ENCODE data around the gene NEU3.
A peak's percentile ranks its signal among the peaks of the same experiment; 100 is the strongest.
"Not testable (repeated sequence)": the region's sequence is repeated elsewhere in the genome, so short reads cannot be mapped to it uniquely, and the experiment has no call there.

Gene NEU3, protein sequence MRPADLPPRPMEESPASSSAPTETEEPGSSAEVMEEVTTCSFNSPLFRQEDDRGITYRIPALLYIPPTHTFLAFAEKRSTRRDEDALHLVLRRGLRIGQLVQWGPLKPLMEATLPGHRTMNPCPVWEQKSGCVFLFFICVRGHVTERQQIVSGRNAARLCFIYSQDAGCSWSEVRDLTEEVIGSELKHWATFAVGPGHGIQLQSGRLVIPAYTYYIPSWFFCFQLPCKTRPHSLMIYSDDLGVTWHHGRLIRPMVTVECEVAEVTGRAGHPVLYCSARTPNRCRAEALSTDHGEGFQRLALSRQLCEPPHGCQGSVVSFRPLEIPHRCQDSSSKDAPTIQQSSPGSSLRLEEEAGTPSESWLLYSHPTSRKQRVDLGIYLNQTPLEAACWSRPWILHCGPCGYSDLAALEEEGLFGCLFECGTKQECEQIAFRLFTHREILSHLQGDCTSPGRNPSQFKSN

GRCh38 chr11:74988541-74989259 lies at the start of gene NEU3:
Gene NEU3, plus strand, starts transcription at chr11:74988933. Its CDS starts 128 bp downstream, at chr11:74989061.
- peak; percentile 95 for DNase-seq

GRCh38 chr11:74941492-74941891 lies 47.2 kb upstream of the NEU3 start:
- DNase-seq, result no peak

- no peak for DNase-seq
These were observed 46.5 kb upstream of the NEU3 start for GRCh38 chr11:74942073-74942759.

GRCh38 chr11:74948546-74948897 lies 40.2 kb upstream of the NEU3 start:
- no peak for DNase-seq

GRCh38 chr11:74948898-74949752 lies 39.6 kb upstream of the NEU3 start, which contains the start of the genes SPCS2 and XRRA1:
Gene SPCS2, plus strand, starts transcription at chr11:74949266. Its CDS starts 20 bp downstream, at chr11:74949286.
Gene XRRA1, minus strand, starts transcription at chr11:74949091. Its CDS starts 8,213 bp downstream, at chr11:74940878.
- DNase-seq, result peak; percentile 100

DNA sequence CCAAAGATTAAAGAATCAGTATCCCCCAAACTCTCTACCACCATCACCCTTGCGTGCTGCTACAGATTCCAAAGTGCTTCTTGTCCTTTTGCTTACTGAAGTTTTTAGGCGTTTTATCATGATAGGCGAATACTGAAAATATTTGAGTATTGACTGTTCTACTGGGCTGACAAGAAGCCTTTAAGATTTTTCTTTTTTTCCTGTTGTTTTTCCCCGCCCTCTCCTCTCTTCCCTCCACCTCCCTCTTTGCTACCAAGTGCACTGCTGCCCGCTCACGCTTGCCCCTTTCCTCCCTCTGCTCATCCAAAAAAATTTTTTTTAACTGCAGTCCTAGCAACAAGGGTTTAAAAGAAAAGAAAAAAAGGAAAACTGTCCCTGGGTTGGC lies 39.0 kb upstream of the NEU3 start:
- DNase-seq, result no peak

DNA sequence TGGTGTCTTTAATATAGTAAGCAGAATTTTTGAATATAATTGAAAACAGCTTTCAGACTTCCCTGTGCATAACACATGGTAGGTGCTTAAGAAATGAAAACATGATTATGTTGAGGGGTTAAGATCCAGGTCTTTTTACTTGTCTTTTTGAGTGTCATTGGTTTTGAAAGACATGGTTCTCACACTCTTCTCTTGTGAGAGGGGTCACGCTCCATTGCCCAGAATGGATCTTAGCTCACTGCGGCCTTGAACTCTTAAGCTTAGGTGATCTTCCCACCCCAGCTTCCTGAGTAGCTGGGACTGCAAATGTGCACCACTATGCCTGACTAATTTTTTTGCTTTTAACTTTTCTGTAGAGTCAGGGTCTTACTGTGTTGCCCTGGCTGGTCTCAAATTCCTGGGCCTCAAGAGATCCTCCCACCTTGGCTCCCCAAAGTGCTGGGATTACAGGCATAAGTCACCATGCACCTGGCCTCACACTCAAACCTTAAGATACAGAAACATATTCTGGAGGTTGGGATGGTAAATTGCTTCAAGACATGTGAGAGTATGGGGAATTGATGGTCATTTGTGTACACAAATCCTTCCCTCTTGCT lies 38.3 kb upstream of the NEU3 start:
- DNase-seq, result no peak

GRCh38 chr11:74951226-74951625 lies 37.5 kb upstream of the NEU3 start:
- DNase-seq, result no peak

- no peak for DNase-seq
These were observed 36.0 kb upstream of the NEU3 start for GRCh38 chr11:74952752-74953151.

DNA sequence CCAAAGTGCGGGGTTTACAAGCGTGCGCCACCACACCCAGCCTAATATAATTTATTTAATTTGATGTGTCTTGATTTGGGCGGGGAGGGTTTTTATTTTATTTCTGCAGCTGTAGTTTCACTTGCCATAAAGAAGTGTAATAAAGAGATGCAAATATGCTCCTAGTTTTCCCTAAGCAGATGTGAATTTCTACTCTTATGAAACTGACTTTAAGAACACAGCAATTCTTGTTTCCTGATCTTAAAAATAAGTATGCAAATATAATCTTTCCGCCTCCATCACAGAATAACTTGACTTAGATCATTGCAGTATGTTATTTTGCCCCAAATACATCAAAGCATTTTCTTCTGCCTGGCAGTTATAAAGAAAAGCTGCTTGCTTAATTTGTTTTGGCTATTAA lies 35.3 kb upstream of the NEU3 start:
- no peak for DNase-seq

DNA sequence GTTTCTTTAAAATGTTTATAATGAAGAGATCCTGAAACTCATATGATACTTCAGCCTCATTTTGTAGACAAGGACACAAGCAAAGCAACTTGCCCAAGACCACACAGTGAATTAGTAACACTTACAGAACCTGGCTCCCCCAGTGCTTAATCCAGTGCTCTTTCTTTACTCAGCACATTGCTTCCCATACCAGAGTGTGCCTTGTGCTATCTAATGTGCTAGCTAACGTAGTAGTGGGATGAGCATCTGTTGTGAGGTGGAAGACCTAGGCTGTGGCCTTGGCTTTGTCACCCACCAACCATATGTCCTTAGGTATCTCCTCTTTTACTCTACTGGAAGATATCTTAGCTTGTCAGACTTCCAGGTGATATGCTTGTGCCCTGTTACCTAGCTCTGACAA lies 34.5 kb upstream of the NEU3 start:
- DNase-seq, result no peak

DNA sequence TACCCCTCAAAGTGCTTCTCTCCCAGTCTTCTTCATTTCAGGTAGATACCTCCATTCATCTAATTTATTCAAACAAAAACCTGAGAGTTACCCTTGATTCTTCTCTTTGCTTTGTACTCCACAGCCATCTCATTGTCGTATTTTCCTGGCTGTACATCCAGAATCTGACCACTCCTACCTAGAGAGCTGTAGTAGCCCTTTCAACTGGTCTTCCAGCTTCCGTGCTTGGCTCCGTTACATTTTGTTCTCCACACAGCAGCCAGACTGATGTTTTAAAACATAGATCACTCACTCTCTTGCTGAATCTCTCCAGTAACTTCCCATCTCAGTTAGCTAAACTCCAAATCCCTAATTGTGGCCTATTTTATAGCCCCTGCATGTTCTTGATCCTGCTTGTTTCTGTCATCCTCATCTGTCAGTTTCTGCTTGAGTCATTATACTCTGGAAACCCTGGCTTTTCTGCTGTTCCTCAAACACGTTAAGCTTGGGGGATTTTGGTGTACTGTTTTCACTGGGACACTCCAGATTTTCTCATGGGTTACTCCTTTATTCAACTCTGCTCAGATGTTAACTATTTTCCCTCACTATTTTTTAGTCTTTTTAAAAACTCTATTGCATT lies 32.2 kb upstream of the NEU3 start:
- no peak for DNase-seq

DNA sequence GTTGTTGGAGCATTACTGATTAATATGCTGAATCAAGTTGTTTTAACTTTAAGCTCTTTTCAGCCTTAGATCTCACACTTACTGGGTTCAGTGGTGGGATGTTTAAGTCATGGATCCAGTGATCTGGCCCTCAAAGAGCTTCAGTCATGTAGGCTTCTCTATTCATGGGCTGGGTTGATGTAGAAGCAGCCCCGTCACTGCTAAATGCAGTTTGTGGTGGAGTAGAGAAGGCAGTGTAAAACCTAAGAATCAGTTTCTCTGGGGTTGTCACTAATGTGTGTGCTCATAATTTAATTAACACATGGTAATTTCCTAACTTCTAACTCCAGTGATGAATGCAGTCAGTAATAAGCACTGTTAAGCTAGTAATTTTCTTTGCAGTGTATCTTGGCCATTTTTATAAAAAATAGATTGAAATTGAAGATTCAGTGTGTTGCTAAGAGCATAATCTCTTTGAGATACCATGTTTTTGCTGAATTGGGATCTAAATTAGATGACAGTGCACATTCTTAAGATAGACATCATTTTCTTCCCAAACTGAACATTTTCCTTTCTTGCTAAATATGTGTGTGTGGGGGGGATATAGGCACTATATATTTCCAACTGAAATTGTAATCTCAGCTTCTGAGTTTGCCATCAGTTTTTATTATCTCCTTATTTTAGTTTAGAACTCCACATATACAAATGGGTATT lies 30.6 kb upstream of the NEU3 start:
- DNase-seq, result no peak

GRCh38 chr11:74960128-74960527 lies 28.6 kb upstream of the NEU3 start:
- DNase-seq, result not testable (repeated sequence)

DNA sequence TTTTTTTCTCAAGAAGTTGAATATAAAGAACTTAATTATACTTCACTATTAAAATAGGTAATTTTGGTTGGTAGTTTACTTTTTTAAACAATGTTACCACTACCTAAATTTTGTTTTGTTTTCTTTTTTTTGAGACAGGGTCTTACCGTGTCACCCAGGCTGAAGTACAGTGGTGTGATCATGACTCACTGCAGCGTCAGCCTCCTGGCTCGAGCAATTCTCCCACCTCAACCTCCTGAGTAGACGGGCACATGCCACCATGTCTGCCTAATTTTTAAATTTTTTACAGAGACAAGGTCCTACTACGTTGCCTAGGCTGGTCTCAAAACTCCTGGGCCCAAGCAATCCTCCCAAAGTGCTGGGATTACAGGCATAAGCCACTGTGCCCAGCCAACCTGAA lies 22.1 kb upstream of the NEU3 start:
- DNase-seq, result no peak

GRCh38 chr11:74970852-74971395 lies 17.8 kb upstream of the NEU3 start:
- DNase-seq, result no peak

DNA sequence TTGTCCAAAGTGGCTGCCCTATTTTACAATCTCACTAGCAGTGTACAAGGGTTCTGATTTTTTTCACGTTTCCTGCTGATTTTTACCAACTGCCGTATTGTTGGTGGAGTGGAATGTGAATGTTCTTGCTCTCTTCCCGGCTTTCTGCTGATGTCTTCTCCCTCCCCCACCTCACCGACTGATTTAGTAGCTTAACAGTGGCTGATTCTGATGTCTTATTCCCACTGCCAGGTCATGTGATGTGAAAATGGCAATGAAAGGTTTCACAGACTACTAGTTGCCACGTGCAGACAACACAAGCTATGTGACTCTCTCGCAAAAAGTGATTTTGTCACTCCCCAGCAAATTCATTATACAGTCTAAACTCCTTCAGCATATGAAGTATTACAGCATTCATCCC lies 17.3 kb upstream of the NEU3 start:
- DNase-seq, result no peak

DNA sequence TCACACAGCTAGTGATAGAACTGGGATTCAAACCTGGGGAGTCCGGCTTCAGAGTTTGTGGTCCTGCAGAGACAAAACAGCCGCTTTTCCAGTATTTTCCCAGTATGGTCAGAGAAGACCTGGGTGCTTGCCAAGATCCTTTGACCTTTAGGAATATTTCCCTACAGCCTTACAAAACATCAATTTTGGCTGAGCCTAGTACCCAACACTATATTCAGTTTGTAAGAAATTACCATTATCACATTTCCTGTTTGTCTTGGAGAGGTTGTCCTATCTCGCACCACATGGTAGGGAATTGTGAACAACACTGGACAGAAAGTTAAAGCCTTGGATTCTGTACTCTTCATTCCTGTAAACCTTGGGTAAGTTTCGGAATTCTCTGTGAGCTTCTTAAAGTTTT lies 10.7 kb upstream of the NEU3 start:
- DNase-seq, result no peak

DNA sequence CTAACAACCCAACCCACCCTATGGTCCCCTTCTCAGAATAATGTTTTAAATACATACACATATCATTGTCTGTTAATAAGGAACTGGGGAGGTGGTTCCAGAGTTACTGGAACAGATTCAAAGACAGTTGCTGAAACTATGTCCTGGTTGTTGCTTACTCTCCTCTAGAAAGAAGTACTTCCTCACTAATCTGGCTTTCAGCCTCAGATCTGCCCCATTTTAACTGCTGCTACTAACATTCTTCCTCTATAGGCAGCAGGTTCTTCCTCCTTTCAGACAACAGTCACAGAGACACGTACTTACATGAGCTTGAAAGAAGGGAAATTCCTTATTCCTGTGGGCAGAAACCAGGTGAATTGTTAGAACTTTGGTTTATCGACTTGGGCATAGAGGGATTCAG lies 8.1 kb upstream of the NEU3 start:
- DNase-seq, result no peak

DNA sequence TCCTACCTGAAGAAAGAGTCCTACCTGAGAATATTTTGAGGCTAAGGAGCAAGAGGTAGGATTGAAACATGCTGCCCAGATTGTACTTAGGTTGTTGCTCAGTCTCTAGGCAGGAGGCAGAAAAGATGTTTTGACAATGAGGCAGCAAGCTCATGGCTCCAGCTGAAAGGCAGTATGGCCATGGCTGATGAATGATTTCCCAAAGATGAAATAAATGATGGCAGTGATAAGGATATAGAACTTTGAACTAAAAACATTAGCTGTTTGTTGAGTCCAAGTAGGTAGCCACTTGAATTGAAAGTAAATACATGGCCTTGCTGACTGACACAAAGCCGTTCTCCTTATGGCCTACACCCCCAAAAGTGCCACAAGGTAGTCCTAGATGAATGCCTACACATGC lies 6.8 kb upstream of the NEU3 start:
- DNase-seq, result no peak

DNA sequence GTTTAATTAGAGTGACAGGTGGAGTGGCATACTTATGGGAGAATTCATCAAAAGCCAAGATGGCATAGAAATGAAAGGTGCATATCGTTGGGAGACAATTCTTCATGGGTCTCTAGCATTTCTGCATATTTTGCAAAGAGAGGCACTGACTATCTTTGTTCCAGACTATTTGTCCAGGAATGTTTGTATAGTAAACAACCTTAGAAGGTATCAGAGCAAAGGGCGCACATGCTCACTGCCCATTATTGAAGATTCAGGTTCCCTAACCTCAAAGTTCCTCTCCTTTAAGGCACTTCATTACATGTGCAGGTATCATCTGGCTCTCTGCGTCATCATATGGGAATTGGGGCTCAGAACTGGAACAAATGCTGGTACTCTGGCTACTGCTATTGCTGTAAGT lies 4.7 kb upstream of the NEU3 start:
- DNase-seq, result no peak

Measured in islet precursor cell (in vitro differentiated cells).